IMR-90 (cell line): ENCODE results near the gene TFAP2A. TPM values are rescaled to one million over a fixed set of nuclear protein-coding genes. Genes with fewer than 3 reads are reported as not detected.

ENCODE experiments used
- ATAC-seq: fragments of 200-7000 bp; cut with Tn5 transposase; 2 replicates; pipeline ENCODE4 v1.9.1; 2020; ENCODE audit warnings: low read depth, mild to moderate bottlenecking, moderate library complexity
- BruUV-seq: library from RNA; stranded (reverse); fragments of 400-500 nt; replicated peaks from 2 replicates; lab custom pipeline; 2021; lab: Mats Ljungman, UMichigan
- CTCF ChIA-PET: fragments of 300-600 bp; formaldehyde crosslinking; extraction: SDS; loops from one replicate; lab custom pipeline; 2021; ENCODE audit warnings: antibody characterized with exemption; lab: Yijun Ruan, JAX
- POLR2A ChIA-PET: fragments of 300-600 bp; sonication (Branson Sonifier 250); formaldehyde crosslinking; loops from one replicate; lab custom pipeline; 2022; ENCODE audit warnings: antibody characterized with exemption; ENCODE audit not compliant: unreplicated experiment; lab: Charles Lee
- DNase-seq: peaks from one replicate; pipeline ENCODE4 v3.0.0; 2013
- H2AFZ ChIP-seq: replicated peaks from 2 replicates; pipeline ENCODE3; 2013; ENCODE audit warnings: low read length, mild to moderate bottlenecking; ENCODE audit not compliant: poor library complexity
- H2AK5ac ChIP-seq: 2 replicates; pipeline ENCODE4 v1.6.1; 2013; ENCODE audit warnings: low read depth, low read length, inconsistent platforms
- H2AK9ac ChIP-seq: replicated peaks from 2 replicates; pipeline ENCODE3; 2013; ENCODE audit warnings: mild to moderate bottlenecking, low read depth, low read length, moderate library complexity; ENCODE audit not compliant: poor library complexity
- H2BK120ac ChIP-seq: 2 replicates; pipeline ENCODE4 v1.6.1; 2013; ENCODE audit warnings: low read depth, low read length, inconsistent platforms
- H2BK15ac ChIP-seq: 3 replicates; pipeline ENCODE4 v1.6.1; 2013; ENCODE audit warnings: low read depth, low read length, inconsistent platforms
- H2BK20ac ChIP-seq: 2 replicates; pipeline ENCODE4 v1.6.1; 2013; ENCODE audit warnings: low read depth, mild to moderate bottlenecking, inconsistent platforms, low read length, moderate library complexity
- H2BK5ac ChIP-seq: 2 replicates; pipeline ENCODE4 v1.6.1; 2013; ENCODE audit warnings: mild to moderate bottlenecking, low read depth, low read length, inconsistent platforms; ENCODE audit not compliant: poor library complexity, severe bottlenecking
- H3K14ac ChIP-seq: replicated peaks from 2 replicates; pipeline ENCODE4 v1.6.1; 2013; ENCODE audit warnings: low read depth, low read length, inconsistent platforms
- H3K18ac ChIP-seq: 2 replicates; pipeline ENCODE4 v1.6.1; 2013; ENCODE audit warnings: low read depth, low read length, control low read depth
- H3K23ac ChIP-seq: 2 replicates; pipeline ENCODE4 v1.6.1; 2013; ENCODE audit warnings: low read depth, low read length, inconsistent platforms
- H3K27ac ChIP-seq: 2 replicates; pipeline ENCODE4 v1.5.1; 2013; ENCODE audit warnings: mild to moderate bottlenecking, control low read depth, low read length; ENCODE audit not compliant: insufficient read depth
- H3K27me3 ChIP-seq: 2 replicates; pipeline ENCODE4 v1.6.1; 2013; ENCODE audit warnings: low read length; ENCODE audit not compliant: control insufficient read depth, insufficient read depth
- H3K36me3 ChIP-seq: 2 replicates; pipeline ENCODE4 v1.6.1; 2013; ENCODE audit warnings: low read length, mixed read lengths; ENCODE audit not compliant: control insufficient read depth, insufficient read depth
- H3K4ac ChIP-seq: 2 replicates; pipeline ENCODE4 v1.6.1; 2013; ENCODE audit warnings: low read depth, low read length, inconsistent platforms
- H3K4me1 ChIP-seq: 2 replicates; pipeline ENCODE4 v1.6.1; 2013; ENCODE audit warnings: low read length, mixed read lengths; ENCODE audit not compliant: control insufficient read depth, insufficient read depth
- H3K4me2 ChIP-seq: 2 replicates; pipeline ENCODE4 v1.6.1; 2013; ENCODE audit warnings: low read depth, mild to moderate bottlenecking, control low read depth, low read length, moderate library complexity
- H3K4me3 ChIP-seq: 2 replicates; pipeline ENCODE4 v1.5.1; 2013; ENCODE audit warnings: low read depth, mild to moderate bottlenecking, control low read depth, low read length, moderate library complexity; ENCODE audit not compliant: insufficient read depth
- H3K56ac ChIP-seq: 2 replicates; pipeline ENCODE4 v1.6.1; 2013; ENCODE audit warnings: low read length, inconsistent platforms; ENCODE audit not compliant: insufficient read depth; ENCODE audit errors: extremely low read depth
- H3K79me1 ChIP-seq, 2 experiments: 2 replicates each; pipeline ENCODE4 v1.6.1; 2013; ENCODE audit warnings: low read length in 2 of 2, inconsistent platforms in 1 of 2, low read depth in 1 of 2
- H3K9ac ChIP-seq: 2 replicates; pipeline ENCODE4 v1.6.1; 2013; ENCODE audit warnings: low read depth, low read length, control low read depth
- H3K9me1 ChIP-seq: 2 replicates; pipeline ENCODE4 v1.6.1; 2013; ENCODE audit warnings: low read length, inconsistent platforms; ENCODE audit not compliant: insufficient read depth
- H3K9me3 ChIP-seq: 2 replicates; pipeline ENCODE4 v1.6.1; 2013; ENCODE audit warnings: low read length; ENCODE audit not compliant: control insufficient read depth, insufficient read depth
- H4K20me1 ChIP-seq: 2 replicates; pipeline ENCODE4 v1.6.1; 2013; ENCODE audit warnings: low read length, inconsistent platforms; ENCODE audit not compliant: insufficient read depth
- H4K5ac ChIP-seq: 2 replicates; pipeline ENCODE4 v1.6.1; 2013; ENCODE audit warnings: mild to moderate bottlenecking, low read depth, low read length, control low read depth
- H4K8ac ChIP-seq, 2 experiments: 2 replicates each; pipeline ENCODE4 v1.6.1; 2013; ENCODE audit warnings: low read depth in 2 of 2, low read length in 2 of 2, control low read depth in 1 of 2, inconsistent platforms in 1 of 2
- H4K91ac ChIP-seq: 2 replicates; pipeline ENCODE4 v1.6.1; 2013; ENCODE audit warnings: low read depth, low read length, inconsistent platforms; ENCODE audit not compliant: insufficient read depth
- CEBPB ChIP-seq: IDR thresholded peaks from 2 replicates; pipeline ENCODE4 v1.6.1; 2012; ENCODE audit warnings: low read depth, low read length, improper control_type of control experiment
- CHD1 ChIP-seq: IDR thresholded peaks from 2 replicates; pipeline ENCODE4 v1.6.1; 2012; ENCODE audit warnings: low read depth, low read length, improper control_type of control experiment
- CTCF ChIP-seq: conservative IDR thresholded peaks from 2 replicates; pipeline ENCODE4 v1.5.1; 2012; ENCODE audit warnings: mild to moderate bottlenecking, low read depth, low read length, improper control_type of control experiment
- FOS ChIP-seq: fragments of 150-350 bp; IDR thresholded peaks from 2 replicates; pipeline ENCODE4 v1.6.1; 2016; ENCODE audit warnings: low read depth, low read length
- MAZ ChIP-seq: IDR thresholded peaks from 2 replicates; pipeline ENCODE4 v1.6.1; 2012; ENCODE audit warnings: low read depth, mild to moderate bottlenecking, low read length, improper control_type of control experiment, moderate library complexity, borderline replicate concordance
- MXI1 ChIP-seq: IDR thresholded peaks from 2 replicates; pipeline ENCODE4 v1.6.1; 2012; ENCODE audit warnings: low read depth, mild to moderate bottlenecking, low read length, moderate library complexity, borderline replicate concordance
- WGBS, 2 experiments: methylation state at CpG; one replicate each; pipeline versions ENCODE4 v1.1.5 to v1.1.7; 2013; ENCODE audit warnings: missing lambda C conversion rate in 2 of 2; ENCODE audit not compliant: insufficient read length in 1 of 2; ENCODE audit errors: extremely low coverage in 2 of 2; 5-methylcytosine and 5-hydroxymethylcytosine counted together
- dilution Hi-C: fragments of 300-500 bp; cut with HindIII; formaldehyde crosslinking; loops from one replicate; pipeline ENCODE4 v1.14.3; 2018; ENCODE audit warnings: low sequenced_read_pairs; ENCODE audit not compliant: unreplicated experiment
- in situ Hi-C: fragments of 300-500 bp; cut with MboI; formaldehyde crosslinking; loops from 3 replicates; pipeline ENCODE4 v1.14.3; 2019; ENCODE audit warnings: low sequenced_read_pairs, inconsistent platforms, mixed read lengths
- intact Hi-C: fragments of 100-400 bp; cut with micrococcal nuclease; formaldehyde crosslinking; loops from 2 replicates; pipeline ENCODE4 v1.10.0; 2022
- polyA plus RNA-seq, 3 experiments: library from polyadenylated mRNA; depleted of rRNA; stranded (reverse); fragments of >200 nt; gene quantifications; 2 replicates each; pipeline ENCODE4 v1.2.3, GENCODE V29; 2012; ENCODE audit warnings: low replicate concordance in 1 of 3
- total RNA-seq: library from RNA; depleted of rRNA; stranded (reverse); fragments of >200 nt; gene quantifications from 2 replicates; pipeline ENCODE4 v1.2.3, GENCODE V29; 2012

TFAP2A gene
- total and polyA plus RNA-seq, 2 of the 4 experiments (the other 2 are of a cell fraction): 0.72 to 7.1 TPM

DNA sequence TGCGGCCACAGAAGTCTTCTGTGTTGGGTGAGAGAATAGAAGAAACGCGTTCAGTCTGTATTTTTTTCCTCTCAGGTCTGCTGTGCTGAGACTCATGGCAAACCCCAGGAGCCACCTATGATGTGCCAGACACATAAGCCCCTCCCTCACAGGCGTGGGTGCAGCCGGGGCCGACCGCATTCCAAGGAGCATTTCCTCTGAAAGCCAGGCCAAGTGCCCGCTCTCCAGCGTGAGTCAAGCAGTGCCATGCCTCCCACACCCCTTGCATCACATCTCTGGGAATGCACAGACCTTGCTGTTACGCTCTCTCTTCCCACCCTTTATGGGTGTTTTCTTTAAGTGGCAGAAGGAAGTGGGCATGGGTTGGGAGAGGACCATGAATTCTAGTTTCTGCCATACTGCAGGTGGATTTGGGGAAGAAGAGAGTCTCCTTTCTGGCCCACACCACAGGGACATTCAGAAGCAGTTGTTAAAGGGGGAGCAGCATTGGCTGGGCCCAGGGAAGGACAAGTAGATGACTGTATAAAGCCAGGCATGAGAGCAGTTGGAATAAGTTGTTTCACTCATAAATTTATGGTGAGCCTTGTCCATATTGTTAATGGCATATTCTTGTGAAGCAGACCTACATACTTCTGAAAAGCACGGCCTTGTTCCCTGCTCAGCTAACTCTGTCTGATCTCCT is 37.1 kb upstream of the TFAP2A start:
- DNase-seq (peak; percentile 50), ATAC-seq (peak; percentile 83)
- Histone ChIP-seq H3K4me2 (no peak overlapping the region), H2BK5ac (no peak overlapping the region), H2BK15ac (no peak overlapping the region), H4K8ac (no peak overlapping the region), H3K79me1 (no peaks in the 10 kb centered on the region), H2AK5ac (no peak overlapping the region), H3K56ac (no peak overlapping the region), H2AK9ac (no peak overlapping the region), H2BK120ac (no peak overlapping the region), H4K91ac (no peak overlapping the region), H4K5ac (no peak overlapping the region), H3K14ac (no peak overlapping the region), H3K27ac (no peak overlapping the region), H3K4me3 (no peak overlapping the region), H3K23ac (no peak overlapping the region), H4K20me1 (no peaks in the 10 kb centered on the region), H3K9me3 (no peaks in the 10 kb centered on the region; the same call in 1 of the 2 replicates), H3K18ac (no peak overlapping the region), H2AFZ (peak overlapping the region; percentile 63), H3K4me1 (no peaks in the 10 kb centered on the region), H3K36me3 (no peaks in the 10 kb centered on the region), H3K9ac (no peak overlapping the region), H2BK20ac (no peak overlapping the region), H3K9me1 (no peaks in the 10 kb centered on the region), H3K4ac (no peak overlapping the region), H3K27me3 (no peaks in the 10 kb centered on the region)
- ChIA-PET POLR2A (no interaction called here), CTCF (no interaction called here)
- WGBS, 2 experiments: no CpG with 5 or more reads among the region's 11 CpGs
- intact Hi-C loops (no loop called here), dilution Hi-C loops (no loop called here), in situ Hi-C loops (no loop called here)
- TF ChIP-seq FOS (0 out of 2 replicates have a peak, but pooled peaks have one; percentile 10), MXI1 (no peak), CHD1 (no peak), CTCF (no peak), CEBPB (peak; percentile 77), MAZ (no peak)
- no TSS peak for BruUV-seq
